Mucosa of stomach (tissue), 1 donor: ENCODE results near the gene KRTAP5-9.
"Not testable (repeated sequence)": the region's sequence is repeated elsewhere in the genome, so short reads cannot be mapped to it uniquely, and the experiment has no call there.

Experiments used
- H3K27me3 ChIP-seq: one replicate; pipeline ENCODE4 v1.7.0; 2013; ENCODE audit warnings: mild to moderate bottlenecking, low read length; ENCODE audit not compliant: control insufficient read depth, insufficient read depth
- H3K36me3 ChIP-seq: one replicate; pipeline ENCODE4 v1.7.0; 2013; ENCODE audit warnings: low read length; ENCODE audit not compliant: control insufficient read depth, insufficient read depth
- H3K4me1 ChIP-seq: one replicate; pipeline ENCODE4 v1.7.0; 2013; ENCODE audit warnings: mild to moderate bottlenecking, low read length; ENCODE audit not compliant: control insufficient read depth, insufficient read depth
- H3K4me3 ChIP-seq: one replicate; pipeline ENCODE4 v1.7.0; 2013; ENCODE audit warnings: low read length
- H3K9ac ChIP-seq: one replicate; pipeline ENCODE4 v1.7.0; 2013; ENCODE audit warnings: mild to moderate bottlenecking, low read length, moderate library complexity
- H3K9me3 ChIP-seq: one replicate; pipeline ENCODE4 v1.7.0; 2013; ENCODE audit warnings: mild to moderate bottlenecking, low read length, moderate library complexity; ENCODE audit not compliant: control insufficient read depth
- donor health status: Pancreatic carcinoma.

Gene KRTAP5-9

GRCh38 chr11:71537537-71537936 is 10.7 kb upstream of the KRTAP5-9 start:
- Histone ChIP-seq H3K36me3 (no peaks in the 10 kb centered on the region), H3K9ac (no peak overlapping the region), H3K4me3 (no peak overlapping the region), H3K27me3 (no peaks in the 10 kb centered on the region), H3K9me3 (no peaks in the 10 kb centered on the region), H3K4me1 (no peaks in the 10 kb centered on the region)

DNA sequence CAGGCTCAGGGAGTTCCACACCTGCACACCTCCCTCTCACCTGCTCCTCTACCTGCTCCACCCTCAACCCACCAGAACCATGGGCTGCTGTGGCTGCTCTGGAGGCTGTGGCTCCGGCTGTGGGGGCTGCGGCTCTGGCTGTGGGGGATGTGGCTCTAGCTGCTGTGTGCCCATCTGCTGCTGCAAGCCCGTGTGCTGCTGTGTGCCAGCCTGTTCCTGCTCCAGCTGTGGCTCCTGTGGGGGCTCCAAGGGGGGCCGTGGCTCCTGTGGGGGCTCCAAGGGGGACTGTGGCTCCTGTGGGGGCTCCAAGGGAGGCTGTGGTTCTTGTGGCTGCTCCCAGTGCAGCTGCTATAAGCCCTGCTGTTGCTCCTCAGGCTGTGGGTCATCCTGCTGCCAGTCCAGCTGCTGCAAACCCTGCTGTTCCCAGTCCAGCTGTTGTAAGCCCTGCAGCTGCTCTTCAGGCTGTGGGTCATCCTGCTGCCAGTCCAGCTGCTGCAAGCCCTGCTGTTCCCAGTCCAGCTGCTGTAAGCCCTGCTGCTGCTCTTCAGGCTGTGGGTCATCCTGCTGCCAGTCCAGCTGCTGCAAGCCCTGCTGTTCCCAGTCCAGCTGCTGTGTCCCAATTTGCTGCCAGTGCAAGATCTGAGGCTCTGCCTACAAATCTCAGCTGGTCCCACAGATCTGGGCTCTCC is 10.1 kb upstream of the KRTAP5-9 start, which contains the start of gene KRTAP5-8:
Gene KRTAP5-8, plus strand, starts transcription at position 49 of the 689 bp plus-strand sequence. Its CDS starts 31 bp downstream, at position 80.
- not testable (repeated sequence) for H3K27me3 ChIP-seq

GRCh38 chr11:71538666-71538990 is 9.6 kb upstream of the KRTAP5-9 start:
- H3K36me3 ChIP-seq: no peaks in the 10 kb centered on the region
- H3K9ac ChIP-seq: no peak overlapping the region
- H3K9me3 ChIP-seq: no peaks in the 10 kb centered on the region
- H3K4me1 ChIP-seq: peaks cover 1% of the 10 kb centered on the region
- H3K4me3 ChIP-seq: no peak overlapping the region
- H3K27me3 ChIP-seq: no peaks in the 10 kb centered on the region

More for the DNA sequence above, 10.1 kb upstream of the KRTAP5-9 start, which contains the start of gene KRTAP5-8:
- H3K36me3 ChIP-seq, H3K9me3 ChIP-seq, H3K9ac ChIP-seq, H3K4me1 ChIP-seq, H3K4me3 ChIP-seq: not testable (repeated sequence)

GRCh38 chr11:71539017-71539416 is 9.2 kb upstream of the KRTAP5-9 start:
- no peak overlapping the region for H3K4me3 ChIP-seq
- no peaks in the 10 kb centered on the region for H3K9me3 ChIP-seq
- no peak overlapping the region for H3K9ac ChIP-seq
- no peaks in the 10 kb centered on the region for H3K27me3 ChIP-seq
- H3K4me1 ChIP-seq: peaks cover 5% of the 10 kb centered on the region
- H3K36me3 ChIP-seq: no peaks in the 10 kb centered on the region

- not testable (repeated sequence) for H3K4me3 ChIP-seq, H3K27me3 ChIP-seq, H3K36me3 ChIP-seq, H3K9ac ChIP-seq, H3K4me1 ChIP-seq, H3K9me3 ChIP-seq
Measured at GRCh38 chr11:71539971-71540370, 8.2 kb upstream of the KRTAP5-9 start.

GRCh38 chr11:71540521-71541304 is 7.5 kb upstream of the KRTAP5-9 start:
- not testable (repeated sequence) for H3K4me3 ChIP-seq, H3K9ac ChIP-seq, H3K27me3 ChIP-seq, H3K4me1 ChIP-seq, H3K9me3 ChIP-seq, H3K36me3 ChIP-seq

DNA sequence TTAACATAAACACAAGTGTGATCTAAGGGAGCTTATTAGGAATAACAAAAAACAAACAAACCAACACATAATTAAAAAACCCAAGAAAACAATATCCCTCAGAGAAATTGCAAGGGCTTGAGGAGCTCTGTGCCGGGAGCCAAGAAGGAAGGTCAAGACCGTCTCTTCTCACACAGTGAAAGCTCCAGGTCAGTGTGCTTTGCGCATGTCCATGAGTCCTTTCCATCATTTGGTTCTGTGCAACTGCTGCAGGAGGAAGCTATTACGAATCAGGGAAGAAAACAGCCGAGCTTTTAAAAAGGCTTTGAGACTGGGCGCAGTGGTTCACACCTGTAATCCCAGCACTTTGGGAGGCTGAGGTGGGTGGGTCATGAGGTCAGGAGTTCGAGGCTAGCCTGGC is 5.8 kb upstream of the KRTAP5-9 start:
- no peak overlapping the region for H3K9ac ChIP-seq
- no peaks in the 10 kb centered on the region for H3K9me3 ChIP-seq
- H3K4me3 ChIP-seq: no peak overlapping the region

DNA sequence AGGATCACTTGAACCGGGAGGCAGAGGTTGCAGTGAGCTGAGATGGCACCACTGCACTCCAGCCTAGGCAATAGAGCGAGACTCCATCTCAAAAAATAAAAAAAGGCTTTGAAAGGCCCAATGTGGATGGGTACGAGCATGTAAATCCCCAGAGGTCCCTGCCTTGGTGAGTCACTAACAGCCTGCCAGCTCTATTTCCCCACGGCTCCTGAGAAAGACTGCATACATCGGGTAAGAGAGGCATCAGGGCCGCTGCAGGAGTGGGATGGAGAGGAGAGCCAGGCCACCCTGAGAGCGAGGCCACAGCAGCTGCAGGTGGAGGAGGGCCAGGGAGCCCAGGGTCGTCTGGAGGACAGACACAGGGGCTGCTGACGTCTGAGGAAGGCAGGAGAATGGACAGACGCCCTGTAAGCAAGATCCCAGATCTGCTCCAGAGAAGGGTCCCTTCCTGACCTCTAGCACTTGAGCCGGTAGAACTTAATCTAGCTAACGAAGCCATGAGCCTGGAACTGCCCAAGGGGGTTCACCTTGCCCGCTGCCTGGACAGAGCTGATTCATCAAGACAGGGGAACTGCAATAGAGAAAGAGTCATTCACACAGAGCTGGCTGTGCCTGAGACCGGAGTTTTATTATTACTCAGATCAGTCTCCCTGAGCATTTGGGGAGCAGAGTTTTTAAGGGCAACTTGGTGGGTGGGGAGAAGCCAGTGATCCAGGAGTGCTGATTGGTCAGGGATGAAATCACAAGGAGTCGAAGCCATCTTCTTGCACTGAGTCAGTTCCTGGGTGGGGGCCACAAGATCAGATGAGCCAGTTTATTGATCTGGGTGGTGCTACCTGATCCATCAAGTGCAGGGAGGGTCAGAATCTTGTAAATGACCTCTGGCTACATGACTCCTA is 5.1 kb upstream of the KRTAP5-9 start:
- no peak overlapping the region for H3K4me3 ChIP-seq
- H3K9me3 ChIP-seq: no peaks in the 10 kb centered on the region
- H3K27me3 ChIP-seq: peaks cover 6% of the 10 kb centered on the region
- no peaks in the 10 kb centered on the region for H3K36me3 ChIP-seq
- H3K9ac ChIP-seq: no peak overlapping the region
- H3K4me1 ChIP-seq: peaks cover 5% of the 10 kb centered on the region

More for the DNA sequence above, 5.8 kb upstream of the KRTAP5-9 start:
- Histone ChIP-seq H3K4me1 (peaks cover 5% of the 10 kb centered on the region), H3K27me3 (no peaks in the 10 kb centered on the region), H3K36me3 (no peaks in the 10 kb centered on the region)

GRCh38 chr11:71543866-71544265 is 4.4 kb upstream of the KRTAP5-9 start:
- Histone ChIP-seq H3K9ac (no peak overlapping the region), H3K4me3 (no peak overlapping the region), H3K9me3 (no peaks in the 10 kb centered on the region), H3K4me1 (peaks cover 5% of the 10 kb centered on the region), H3K27me3 (peaks cover 13% of the 10 kb centered on the region), H3K36me3 (no peaks in the 10 kb centered on the region)

GRCh38 chr11:71544525-71545214 is 3.5 kb upstream of the KRTAP5-9 start:
- H3K36me3 ChIP-seq: no peaks in the 10 kb centered on the region
- H3K4me3 ChIP-seq: no peak overlapping the region
- no peak overlapping the region for H3K9ac ChIP-seq
- peaks cover 5% of the 10 kb centered on the region for H3K4me1 ChIP-seq
- peaks cover 14% of the 10 kb centered on the region for H3K27me3 ChIP-seq
- no peaks in the 10 kb centered on the region for H3K9me3 ChIP-seq

- Histone ChIP-seq H3K4me1 (peaks cover 5% of the 10 kb centered on the region), H3K4me3 (no peak overlapping the region), H3K36me3 (no peaks in the 10 kb centered on the region), H3K9ac (no peak overlapping the region), H3K9me3 (no peaks in the 10 kb centered on the region), H3K27me3 (peaks cover 14% of the 10 kb centered on the region)
Measured at GRCh38 chr11:71545405-71545966, 2.7 kb upstream of the KRTAP5-9 start.
